ENCODE results near the gene PARD3.

PARD3 gene

DNA sequence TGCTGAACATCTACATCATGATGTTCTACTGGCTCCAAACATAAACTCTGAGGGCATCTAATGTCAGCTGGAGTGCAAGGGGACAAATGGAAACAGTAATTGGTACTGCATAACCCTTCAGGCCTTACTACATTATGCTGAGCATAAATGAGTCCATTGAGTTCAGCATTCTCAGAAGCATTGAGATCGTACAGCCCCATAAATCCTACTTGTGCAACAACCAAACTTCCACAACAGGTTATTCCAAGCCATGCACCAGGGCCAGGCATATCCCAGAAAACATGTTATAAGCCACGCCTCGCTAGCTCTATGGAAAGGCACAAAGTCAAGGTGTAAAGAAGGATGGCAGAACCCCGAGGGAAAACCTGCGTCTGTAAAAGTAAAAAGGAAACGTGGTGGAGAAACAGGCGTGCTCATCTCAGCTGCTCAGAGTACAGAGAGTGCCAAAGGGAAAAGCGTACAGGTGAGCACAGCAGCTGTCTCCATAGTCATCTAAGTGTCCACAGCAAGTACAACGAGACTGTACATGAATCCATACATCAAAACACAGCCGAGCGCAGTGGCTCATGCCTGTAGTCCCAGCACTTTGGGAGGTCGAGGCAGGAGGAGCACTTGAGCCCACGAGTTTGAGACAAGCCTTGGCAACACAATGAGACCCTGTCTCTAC, 124.6 kb downstream of the PARD3 start:
- DNase-seq (ENCODE audit: low read depth in 2 of 2): no peak

DNA sequence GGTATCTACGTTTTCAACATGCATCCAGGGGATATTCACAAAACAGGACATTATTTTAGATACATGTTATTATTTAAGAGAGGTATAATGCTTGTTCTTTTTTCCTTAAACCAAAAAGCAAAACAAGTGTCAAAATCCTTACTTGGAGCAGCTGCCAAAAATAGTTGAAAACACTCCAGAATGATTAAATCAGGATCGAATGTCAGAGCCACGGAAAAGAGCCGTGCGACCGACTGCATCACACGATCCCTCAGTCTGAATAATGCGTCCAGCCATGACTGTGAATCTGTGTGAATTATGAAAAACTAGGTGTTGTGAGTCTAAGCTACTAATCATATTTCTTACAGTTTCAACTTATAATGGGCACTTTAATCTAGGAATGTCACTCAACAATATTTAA, 126.0 kb downstream of the PARD3 start:
- DNase-seq (ENCODE audit: low read depth in 2 of 2): no peak

DNA sequence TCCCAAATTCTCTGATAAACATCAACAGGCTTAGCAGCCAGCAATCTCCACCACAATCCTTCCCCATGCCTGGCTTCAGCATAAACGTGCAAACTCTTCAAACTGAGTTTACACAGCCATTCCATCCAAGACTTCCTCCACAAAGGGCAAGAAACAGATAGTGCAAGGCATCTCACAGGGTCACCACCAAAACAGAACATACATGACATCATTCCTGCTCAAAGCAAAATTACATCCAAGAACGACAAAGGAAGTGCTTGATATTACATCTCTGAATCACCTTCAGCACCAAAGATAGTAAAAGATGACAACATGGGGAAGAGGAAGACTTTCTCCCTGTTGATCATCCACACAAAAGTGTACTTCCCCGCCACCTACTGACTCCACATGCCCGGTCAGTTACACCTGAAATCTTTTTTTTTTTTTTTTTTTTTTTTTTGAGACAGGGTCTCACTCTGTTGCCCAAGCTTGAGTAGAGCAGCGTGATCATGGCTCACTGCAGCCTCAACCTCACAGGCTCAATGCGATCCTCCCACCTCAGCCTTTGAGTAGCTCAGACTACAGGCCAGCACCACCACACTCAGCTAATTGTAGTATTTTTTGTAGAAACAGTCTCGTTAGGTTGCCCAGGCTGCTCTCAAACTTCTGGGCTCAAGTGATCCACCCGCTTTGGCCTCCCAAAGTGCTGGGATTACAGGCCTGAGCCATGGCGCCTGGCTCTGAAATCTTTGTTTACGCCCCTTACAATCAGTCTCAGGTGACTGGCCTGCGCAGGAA, 127.5 kb downstream of the PARD3 start:
- DNase-seq (ENCODE audit: low read depth in 2 of 2): no peak

DNA sequence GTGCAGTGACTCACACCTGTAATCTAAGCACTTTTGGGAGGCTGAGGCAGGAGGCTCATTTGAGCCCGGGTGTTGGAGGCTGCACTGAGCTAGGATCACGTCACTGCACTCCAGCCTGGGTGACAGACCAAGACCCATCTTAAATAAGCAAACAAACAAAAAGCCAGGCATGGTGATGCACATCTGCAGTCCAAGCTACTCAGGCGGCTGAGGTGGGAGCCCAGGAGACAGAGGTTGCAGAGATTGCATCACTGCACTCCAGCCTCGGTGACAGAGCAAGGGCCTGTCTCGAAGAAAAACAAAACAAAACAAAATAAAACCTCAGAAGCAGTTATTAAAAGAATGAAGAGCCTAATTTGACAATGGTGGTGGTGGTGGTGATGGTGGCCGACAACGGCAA, 132.5 kb downstream of the PARD3 start:
- DNase-seq (ENCODE audit: low read depth in 2 of 2): no peak

DNA sequence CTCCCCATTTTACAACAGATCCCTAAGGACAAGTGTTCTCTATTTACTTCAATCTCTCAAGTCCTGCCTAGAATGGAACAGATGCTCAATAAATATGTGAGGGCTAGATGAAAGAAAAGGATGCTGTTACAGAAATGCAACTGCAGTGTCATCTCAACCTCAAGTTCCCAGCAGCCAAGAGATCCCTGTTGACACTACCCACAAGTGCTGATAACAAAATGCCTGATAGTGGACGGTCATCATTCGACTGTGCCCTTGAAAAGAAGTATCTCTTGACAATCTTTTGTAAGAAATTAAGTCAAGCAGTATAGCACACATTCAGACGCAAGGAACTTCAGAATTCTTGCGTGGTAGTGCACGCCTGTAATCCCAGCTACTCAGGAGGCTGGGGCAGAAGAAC, 133.2 kb downstream of the PARD3 start:
- no peak for DNase-seq (ENCODE audit: low read depth in 2 of 2)

DNA sequence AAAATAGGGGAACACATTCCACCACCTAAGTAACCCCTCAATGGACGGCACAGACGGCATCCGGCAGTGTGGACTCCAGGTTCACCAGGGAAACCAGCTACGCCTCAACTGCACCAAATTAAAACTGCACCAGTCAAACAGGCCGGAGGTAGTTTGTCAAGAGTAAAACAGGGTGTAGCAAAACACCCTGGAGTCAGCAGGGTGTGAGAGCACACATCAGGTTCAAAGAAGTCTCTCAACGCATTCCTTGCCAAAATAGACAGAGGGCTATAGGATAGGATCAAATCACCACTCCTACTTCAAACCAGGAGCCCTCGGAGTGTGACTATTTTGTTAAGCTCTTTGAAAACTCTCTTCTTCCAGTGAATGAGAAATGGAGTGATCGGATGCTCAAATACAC, 135.9 kb downstream of the PARD3 start:
- DNase-seq (ENCODE audit: low read depth in 2 of 2): no peak

DNA sequence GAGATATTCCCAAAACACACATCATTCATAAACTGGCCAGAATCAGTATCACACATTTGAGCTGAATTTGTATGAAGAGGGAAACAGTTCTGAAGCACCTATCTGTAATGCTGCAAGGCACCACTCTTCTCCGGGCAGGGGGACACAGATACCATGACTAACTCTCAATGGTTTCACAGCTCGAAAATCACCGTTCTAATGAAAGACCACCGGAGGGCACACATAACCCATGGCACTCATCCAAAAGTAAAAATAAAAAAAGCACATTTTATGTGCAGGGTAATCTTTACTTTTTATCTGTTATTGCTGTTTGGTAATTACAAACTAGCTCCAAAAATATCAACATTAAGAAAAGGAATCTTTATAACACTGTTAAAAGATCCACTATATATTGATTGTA, 137.5 kb downstream of the PARD3 start:
- DNase-seq (ENCODE audit: low read depth in 2 of 2): no peak

DNA sequence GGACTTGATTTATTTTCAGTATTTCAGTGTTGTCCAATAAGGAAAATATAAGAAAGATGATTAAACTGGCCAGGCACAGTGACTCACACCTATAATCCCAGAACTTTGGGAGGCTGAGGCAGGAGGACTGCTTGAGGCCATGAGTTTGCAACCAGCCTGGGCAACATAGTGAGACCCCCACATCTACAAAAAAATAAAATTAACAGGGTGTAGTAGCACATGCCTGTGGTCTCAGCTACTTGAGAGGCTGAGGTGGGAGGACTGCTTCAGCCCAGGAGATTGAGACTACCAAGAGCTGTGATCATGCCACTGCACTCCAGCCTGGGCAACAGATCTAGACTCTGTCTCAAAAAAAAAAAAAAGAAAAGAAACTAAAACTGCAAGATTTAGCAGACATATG, 138.0 kb downstream of the PARD3 start:
- no peak for DNase-seq (ENCODE audit: low read depth in 2 of 2)

GRCh38 chr10:34674176-34674575, 140.9 kb downstream of the PARD3 start:
- DNase-seq (ENCODE audit: low read depth in 2 of 2): no peak

GRCh38 chr10:34670081-34670480, 145.0 kb downstream of the PARD3 start:
- DNase-seq (ENCODE audit: low read depth in 2 of 2): no peak

- no peak for DNase-seq (ENCODE audit: low read depth in 2 of 2)
Observed at GRCh38 chr10:34669079-34669478, 146.0 kb downstream of the PARD3 start.

DNA sequence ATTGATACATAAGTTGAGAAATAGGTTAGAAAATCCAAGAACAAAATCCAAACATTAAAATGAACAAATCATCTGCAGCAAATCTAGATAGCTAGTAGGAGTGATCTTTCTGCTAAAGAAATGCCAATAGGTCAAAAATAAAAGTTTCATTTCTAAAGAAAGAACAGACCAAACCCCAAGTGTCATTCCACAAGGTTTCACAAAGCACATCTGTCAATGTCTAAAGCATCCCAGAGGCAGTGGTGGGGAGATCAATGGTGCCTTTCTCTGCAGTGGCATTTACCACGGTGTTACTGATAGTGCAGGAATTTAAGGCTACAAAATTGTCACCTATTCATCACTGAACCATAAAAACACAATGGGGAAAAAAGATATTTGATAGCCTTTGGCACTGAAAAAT, 147.9 kb downstream of the PARD3 start:
- no peak for DNase-seq (ENCODE audit: low read depth in 2 of 2)

- DNase-seq (ENCODE audit: low read depth in 2 of 2): no peak
Observed at GRCh38 chr10:34666008-34666704, 148.9 kb downstream of the PARD3 start.

DNA sequence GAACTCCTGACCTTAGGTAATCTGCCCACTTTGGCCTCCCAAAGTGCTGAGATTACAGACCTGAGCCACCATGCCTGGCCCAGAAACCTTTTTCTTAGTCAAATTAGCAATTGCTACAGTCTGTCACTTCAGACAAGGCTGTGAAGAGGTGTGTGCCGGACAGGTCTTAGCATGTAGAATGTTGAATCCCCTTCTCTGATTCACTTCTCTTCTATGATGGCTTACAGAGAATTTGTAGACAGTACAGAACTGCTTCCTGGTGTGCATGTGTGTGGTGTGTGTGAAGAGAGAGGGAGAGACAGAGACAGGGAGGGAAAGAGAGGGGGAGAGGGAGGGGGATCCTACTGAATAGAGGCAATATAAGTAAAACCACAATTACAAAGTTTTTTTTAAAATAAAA, 150.4 kb downstream of the PARD3 start:
- DNase-seq (ENCODE audit: low read depth in 2 of 2): no peak

DNA sequence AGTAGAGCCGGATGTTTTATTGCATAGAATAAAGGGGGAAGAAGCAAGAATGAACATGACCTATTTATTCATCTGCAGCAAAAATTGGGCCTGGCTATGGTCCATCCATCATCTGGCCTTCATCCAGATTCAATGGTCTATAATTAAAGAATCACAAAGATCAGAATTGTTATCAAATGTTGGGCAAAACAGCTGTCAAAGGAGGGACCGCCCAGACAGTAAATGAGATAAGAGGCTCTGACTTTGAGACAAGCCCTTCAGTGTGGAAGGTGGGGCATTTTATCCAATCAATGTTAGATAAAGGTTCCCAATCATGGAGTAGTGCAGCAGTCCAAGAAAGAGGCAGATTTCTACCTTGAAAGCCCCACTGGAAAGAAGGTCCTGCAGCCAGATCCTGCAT, 153.5 kb downstream of the PARD3 start:
- no peak for DNase-seq (ENCODE audit: low read depth in 2 of 2)

DNA sequence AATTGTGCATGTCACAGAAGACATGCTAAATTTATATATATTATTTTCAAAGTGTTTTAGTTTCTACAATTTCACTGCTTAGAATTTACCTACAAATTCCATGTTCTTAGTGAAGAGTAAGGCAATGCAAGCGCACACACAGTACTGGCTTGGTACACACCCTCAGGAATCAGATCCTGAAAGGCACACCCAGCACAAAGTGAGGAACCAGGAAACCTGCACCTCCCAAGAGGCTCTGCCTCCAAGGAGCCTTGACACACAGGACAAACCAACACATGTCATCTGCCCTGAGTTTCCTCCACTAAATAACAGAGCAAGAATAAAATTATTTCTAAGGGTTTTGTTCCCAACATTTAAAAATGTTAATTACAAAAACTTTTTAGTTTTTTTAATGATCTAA, 156.2 kb downstream of the PARD3 start:
- DNase-seq (ENCODE audit: low read depth in 2 of 2): no peak

DNA sequence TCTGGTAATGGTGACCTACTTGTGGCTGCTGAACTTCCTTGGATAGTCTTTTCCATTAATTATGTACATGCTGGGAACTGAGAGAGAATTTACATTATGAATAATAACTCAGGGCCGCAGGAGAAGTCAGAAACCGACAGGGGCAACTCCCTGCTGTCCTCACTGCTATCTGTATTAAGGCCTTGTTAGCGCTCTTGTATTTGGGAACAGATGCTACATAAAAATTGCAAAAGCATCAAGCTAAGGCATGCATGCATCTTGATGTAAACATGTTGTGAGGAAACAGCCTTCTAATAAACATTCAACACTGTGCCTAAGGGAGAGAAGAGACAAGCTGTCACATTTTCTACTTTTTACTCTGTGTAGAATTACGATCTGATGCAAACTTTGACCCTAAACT, 158.4 kb downstream of the PARD3 start:
- no peak for DNase-seq (ENCODE audit: low read depth in 2 of 2)

DNA sequence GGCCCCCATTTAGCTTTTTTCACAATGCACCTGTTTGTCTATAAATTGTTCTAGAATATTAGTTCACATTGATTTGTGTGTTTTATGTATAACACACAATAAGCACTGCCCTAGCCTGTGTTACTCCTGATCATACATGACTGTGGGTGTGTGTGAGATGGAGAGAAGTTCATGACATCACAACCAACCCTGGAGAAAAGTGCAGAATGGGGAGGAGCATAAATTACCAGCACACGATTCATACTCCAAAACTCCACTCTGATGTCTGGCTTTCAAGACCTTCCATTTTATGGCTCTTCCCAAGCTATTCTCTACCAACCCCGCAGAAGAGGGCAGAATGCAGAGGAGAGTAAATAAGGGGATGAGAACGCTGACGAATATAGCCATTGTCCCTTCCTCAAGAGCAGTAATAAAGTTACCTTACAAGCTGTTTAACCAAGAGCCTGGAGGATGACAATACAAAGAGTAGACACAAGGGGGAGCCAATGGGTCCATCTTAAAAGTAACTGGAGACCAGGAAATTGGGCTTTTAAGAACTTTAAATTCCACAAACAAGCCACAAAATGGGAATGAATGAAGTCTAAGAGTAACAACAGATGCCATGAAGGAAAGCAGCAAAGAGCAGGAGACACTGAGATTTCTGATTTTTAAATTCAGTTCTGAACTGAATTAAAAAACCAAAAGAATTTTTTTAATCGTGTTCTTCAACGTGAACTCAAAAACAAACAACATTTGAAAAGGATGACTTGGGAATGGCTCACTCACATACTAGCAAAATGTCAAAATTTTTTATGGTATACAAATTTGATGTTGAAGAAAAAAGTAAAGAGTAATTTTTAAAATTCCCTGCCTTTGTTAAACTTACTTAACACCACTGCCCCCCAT, 159.6 kb downstream of the PARD3 start:
- peak; percentile 3 to 33 for DNase-seq (ENCODE audit: low read depth in 2 of 2)

- DNase-seq (ENCODE audit: low read depth in 2 of 2): no peak
Observed at GRCh38 chr10:34654211-34654610, 160.9 kb downstream of the PARD3 start.

DNA sequence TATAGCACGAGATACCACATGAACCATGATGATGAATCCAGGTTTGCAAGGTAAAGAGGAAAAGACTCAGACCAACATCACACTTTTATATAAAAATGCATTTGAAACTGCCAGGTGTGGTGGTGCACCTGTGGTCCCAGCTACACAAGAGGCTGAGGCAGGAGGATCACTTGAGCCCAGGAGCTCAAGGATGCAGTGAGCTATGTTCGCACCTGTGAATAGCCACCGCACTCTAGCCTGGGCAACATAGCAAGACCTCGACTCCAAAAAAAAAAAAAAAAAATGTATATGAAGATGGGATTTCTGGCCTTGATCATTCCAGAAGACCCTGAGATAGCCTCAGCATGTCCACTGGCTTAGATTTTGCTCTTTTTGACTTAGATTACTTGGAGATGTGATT, 161.6 kb downstream of the PARD3 start:
- no peak for DNase-seq (ENCODE audit: low read depth in 2 of 2)

- no peak for DNase-seq (ENCODE audit: low read depth in 2 of 2)
Observed at GRCh38 chr10:34651416-34652195, 163.5 kb downstream of the PARD3 start.
